Adrenal gland (tissue), 5 donors: ENCODE data around the gene BACH1.

ENCODE experiments used
- CTCF ChIP-seq, 6 experiments: fragments of 450-650 bp in 4 of 6; fragments of 200-600 bp in 2 of 6; sonication (generic) in 1 of 6; IDR thresholded peaks; 1 replicate in 5 of 6; 2 replicates in 1 of 6; pipeline versions ENCODE4 v1.5.1 to v1.8.0; 2016 to 2021; ENCODE audit warnings: antibody characterized with exemption in 6 of 6, mild to moderate bottlenecking in 2 of 6, moderate library complexity in 1 of 6
- POLR2A ChIP-seq, 2 donors: fragments of 450-650 bp; IDR thresholded peaks; one replicate each; pipeline ENCODE4 v1.6.1; 2017; ENCODE audit warnings: antibody characterized with exemption in 2 of 2, mild to moderate bottlenecking in 2 of 2, moderate library complexity in 1 of 2
- donor health status: DM: no; HTN: no; CAD: no.

GRCh38 chr21:29362758-29363157, 64.0 kb downstream of the BACH1 start:
- TF ChIP-seq POLR2A (IDR thresholded peaks at IDR 0.05) (no peak), CTCF (IDR thresholded peaks at IDR 0.05) (no peak)
